Vagina (tissue), 2 donors: ENCODE results near the gene ABCA2. TPM values are rescaled to one million over a fixed set of nuclear protein-coding genes. Genes with fewer than 3 reads are reported as not detected.

Experiments
- DNase-seq, 2 donors: peaks; one replicate each; pipeline ENCODE4 v3.0.0-alpha.2; 2017; ENCODE audit errors: extremely low spot score in 2 of 2
- H3K27ac ChIP-seq: fragments of 200-600 bp; sonication (generic); one replicate; pipeline ENCODE4 v1.5.1; 2019
- H3K27me3 ChIP-seq: fragments of 200-600 bp; sonication (generic); one replicate; pipeline ENCODE4 v1.5.1; 2019
- H3K36me3 ChIP-seq, 2 donors: fragments of 200-600 bp; sonication (generic); one replicate each; pipeline ENCODE4 v1.5.1; 2017 to 2019
- H3K4me1 ChIP-seq: fragments of 200-600 bp; sonication (generic); one replicate; pipeline ENCODE4 v1.5.1; 2019
- H3K4me3 ChIP-seq, 2 donors: fragments of 200-600 bp; sonication (generic); 1 replicate in 1 of 2; 2 replicates in 1 of 2; pipeline ENCODE4 v1.5.1; 2016 to 2019
- H3K9me3 ChIP-seq: fragments of 200-600 bp; sonication (generic); one replicate; pipeline ENCODE4 v1.5.1; 2019
- POLR2A ChIP-seq, 2 donors: fragments of 450-650 bp; IDR thresholded peaks; one replicate each; pipeline ENCODE4 v1.6.1; 2017; ENCODE audit warnings: antibody characterized with exemption in 2 of 2, mild to moderate bottlenecking in 2 of 2, moderate library complexity in 2 of 2
- POLR2AphosphoS5 ChIP-seq, 2 donors: sonication (generic); formaldehyde crosslinking; IDR thresholded peaks; one replicate each; pipeline ENCODE4 v1.9.0; 2017; ENCODE audit warnings: antibody characterized with exemption in 2 of 2, mild to moderate bottlenecking in 2 of 2, low read depth in 1 of 2; ENCODE audit not compliant: insufficient read depth in 1 of 2
- intact Hi-C: fragments of 100-400 bp; cut with DNase I; formaldehyde crosslinking; loops from one replicate; pipeline ENCODE4 v1.15.1; 2023
- total RNA-seq: library from RNA; depleted of rRNA; stranded (reverse); fragments of >200 nt; gene quantifications from one replicate; pipeline ENCODE4 v1.2.3, GENCODE V29; 2016
- TF ChIP-seq, protein P1 (sequence below), 3 experiments: fragments of 450-650 bp in 2 of 3; fragments of 200-600 bp in 1 of 3; sonication (generic) in 1 of 3; IDR thresholded peaks; one replicate each; pipeline ENCODE4 v1.5.1; 2017 to 2019; ENCODE audit warnings: antibody characterized with exemption in 3 of 3, mild to moderate bottlenecking in 2 of 3, moderate library complexity in 2 of 3

The ABCA2 gene
- total RNA-seq, 1 donor from 2014 or later, result 44.0 TPM

- TF ChIP-seq, protein P1, sequence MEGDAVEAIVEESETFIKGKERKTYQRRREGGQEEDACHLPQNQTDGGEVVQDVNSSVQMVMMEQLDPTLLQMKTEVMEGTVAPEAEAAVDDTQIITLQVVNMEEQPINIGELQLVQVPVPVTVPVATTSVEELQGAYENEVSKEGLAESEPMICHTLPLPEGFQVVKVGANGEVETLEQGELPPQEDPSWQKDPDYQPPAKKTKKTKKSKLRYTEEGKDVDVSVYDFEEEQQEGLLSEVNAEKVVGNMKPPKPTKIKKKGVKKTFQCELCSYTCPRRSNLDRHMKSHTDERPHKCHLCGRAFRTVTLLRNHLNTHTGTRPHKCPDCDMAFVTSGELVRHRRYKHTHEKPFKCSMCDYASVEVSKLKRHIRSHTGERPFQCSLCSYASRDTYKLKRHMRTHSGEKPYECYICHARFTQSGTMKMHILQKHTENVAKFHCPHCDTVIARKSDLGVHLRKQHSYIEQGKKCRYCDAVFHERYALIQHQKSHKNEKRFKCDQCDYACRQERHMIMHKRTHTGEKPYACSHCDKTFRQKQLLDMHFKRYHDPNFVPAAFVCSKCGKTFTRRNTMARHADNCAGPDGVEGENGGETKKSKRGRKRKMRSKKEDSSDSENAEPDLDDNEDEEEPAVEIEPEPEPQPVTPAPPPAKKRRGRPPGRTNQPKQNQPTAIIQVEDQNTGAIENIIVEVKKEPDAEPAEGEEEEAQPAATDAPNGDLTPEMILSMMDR (IDR thresholded peaks at IDR 0.05), result no peak
- TF ChIP-seq POLR2AphosphoS5 (IDR thresholded peaks at IDR 0.05; ENCODE audit: insufficient read depth in 1 of 2, low read depth in 1 of 2) (no peak), POLR2A (IDR thresholded peaks at IDR 0.05) (no peak)
- H3K4me3 ChIP-seq, result no peak overlapping the region
- H3K27ac ChIP-seq, result no peak overlapping the region
- intact Hi-C loops, result no loop called here
- DNase-seq, result no peak
- H3K9me3 ChIP-seq, result no peaks in the 10 kb centered on the region
- no peaks in the 10 kb centered on the region for H3K4me1 ChIP-seq
- H3K27me3 ChIP-seq, result no peaks in the 10 kb centered on the region
- H3K36me3 ChIP-seq, result peaks cover 0 to 20% of the 10 kb centered on the region in 2 donors
These were observed 12.5 kb downstream of the ABCA2 start for GRCh38 chr9:137015540-137015930.

- H3K27me3 ChIP-seq, result no peaks in the 10 kb centered on the region
- DNase-seq, result no peak
- no peak overlapping the region for H3K4me3 ChIP-seq
- intact Hi-C loops, result no loop called here
- peaks cover 0 to 20% of the 10 kb centered on the region in 2 donors for H3K36me3 ChIP-seq
- no peaks in the 10 kb centered on the region for H3K9me3 ChIP-seq
- no peak for TF ChIP-seq POLR2A (IDR thresholded peaks at IDR 0.05)
- TF ChIP-seq, protein P1 (IDR thresholded peaks at IDR 0.05), result no peak
- no peak for TF ChIP-seq POLR2AphosphoS5 (IDR thresholded peaks at IDR 0.05; ENCODE audit: insufficient read depth in 1 of 2, low read depth in 1 of 2)
- no peaks in the 10 kb centered on the region for H3K4me1 ChIP-seq
- no peak overlapping the region for H3K27ac ChIP-seq
These were observed 13.1 kb downstream of the ABCA2 start for GRCh38 chr9:137014776-137015539.

DNA sequence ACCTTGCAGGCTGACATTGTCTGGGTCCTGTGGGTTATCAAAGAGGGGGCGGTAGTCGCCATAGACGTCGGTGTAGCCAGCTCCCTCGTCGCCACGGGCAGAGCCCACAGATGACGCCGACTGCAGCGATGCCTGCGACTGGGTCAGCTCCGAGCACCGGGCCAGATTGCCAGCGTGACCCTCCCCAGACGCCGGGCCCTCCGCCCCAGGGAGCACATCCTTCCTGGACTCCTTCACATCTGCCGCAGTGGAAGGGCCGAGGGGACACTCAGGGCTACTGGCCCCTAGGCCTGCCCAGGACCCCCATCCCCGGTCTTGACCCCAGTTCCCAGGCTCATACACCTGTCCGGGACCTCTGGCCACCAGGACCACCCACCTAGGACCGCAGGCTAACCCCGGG is 13.9 kb downstream of the ABCA2 start:
- Histone ChIP-seq H3K4me3 (no peak overlapping the region), H3K4me1 (no peaks in the 10 kb centered on the region), H3K27me3 (no peaks in the 10 kb centered on the region), H3K27ac (no peak overlapping the region), H3K36me3 (peaks cover 0 to 20% of the 10 kb centered on the region in 2 donors), H3K9me3 (no peaks in the 10 kb centered on the region)
- no peak for TF ChIP-seq POLR2AphosphoS5 (IDR thresholded peaks at IDR 0.05; ENCODE audit: insufficient read depth in 1 of 2, low read depth in 1 of 2)
- TF ChIP-seq POLR2A (IDR thresholded peaks at IDR 0.05), result no peak
- TF ChIP-seq, protein P1 (IDR thresholded peaks at IDR 0.05), result no peak
- intact Hi-C loops, result no loop called here
- DNase-seq, result no peak

GRCh38 chr9:137013571-137013940 is 14.5 kb downstream of the ABCA2 start:
- DNase-seq, result no peak

More at GRCh38 chr9:137013571-137013940, 14.5 kb downstream of the ABCA2 start:
- TF ChIP-seq POLR2AphosphoS5 (IDR thresholded peaks at IDR 0.05; ENCODE audit: insufficient read depth in 1 of 2, low read depth in 1 of 2) (no peak), POLR2A (IDR thresholded peaks at IDR 0.05) (no peak)
- TF ChIP-seq, protein P1 (IDR thresholded peaks at IDR 0.05), result no peak
- Histone ChIP-seq H3K4me3 (no peak overlapping the region), H3K4me1 (no peaks in the 10 kb centered on the region), H3K9me3 (no peaks in the 10 kb centered on the region), H3K27me3 (no peaks in the 10 kb centered on the region), H3K36me3 (peaks cover 0 to 20% of the 10 kb centered on the region in 2 donors), H3K27ac (no peak overlapping the region)
- intact Hi-C loops, result no loop called here
